Measurements from ENCODE around the gene KDM3A.
"Not testable (repeated sequence)": the region's sequence is repeated elsewhere in the genome, so short reads cannot be mapped to it uniquely, and the experiment has no call there.

The KDM3A gene

DNA sequence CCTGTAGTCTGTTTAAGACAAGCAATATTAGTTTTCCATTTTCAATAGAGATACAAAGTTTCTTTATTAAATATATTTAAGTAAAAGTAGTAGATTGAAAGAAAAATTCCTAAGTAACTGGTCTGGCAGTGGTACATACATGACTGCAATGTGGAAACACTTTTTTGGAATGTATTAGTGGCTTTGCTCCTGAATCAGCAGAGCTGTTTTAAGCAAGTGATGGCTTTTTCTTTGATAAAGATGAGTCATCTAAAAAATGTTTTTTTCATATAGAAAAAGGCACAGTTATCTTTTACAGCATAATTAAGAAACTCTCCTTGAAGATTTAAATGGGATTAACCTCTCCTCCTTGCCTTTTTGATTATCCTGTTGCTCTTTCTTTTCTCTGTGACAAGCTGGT, 34.9 kb downstream of the KDM3A start:
- no peak for DNase-seq (ENCODE audit: low read depth, low spot score)

DNA sequence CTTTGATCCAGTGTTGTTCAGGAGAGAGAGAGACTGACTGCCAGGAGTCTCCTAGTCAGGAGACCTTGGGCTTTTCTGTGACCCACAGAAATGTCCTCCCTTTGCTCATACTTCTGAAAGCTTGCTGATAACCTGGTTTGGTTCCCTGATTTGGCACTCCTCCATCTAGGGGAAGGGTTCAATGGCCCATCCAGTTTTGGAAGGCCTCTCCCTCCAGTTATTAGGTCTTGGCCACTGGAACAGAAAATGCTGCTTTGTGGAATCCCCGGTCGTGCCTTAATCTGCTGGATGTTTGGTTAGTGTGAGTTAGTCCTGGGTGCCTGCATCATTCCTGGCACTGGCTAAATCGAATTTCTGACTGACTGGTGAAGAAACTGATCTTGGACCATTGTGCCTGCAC, 35.7 kb downstream of the KDM3A start:
- no peak for DNase-seq (ENCODE audit: low read depth, low spot score)

DNA sequence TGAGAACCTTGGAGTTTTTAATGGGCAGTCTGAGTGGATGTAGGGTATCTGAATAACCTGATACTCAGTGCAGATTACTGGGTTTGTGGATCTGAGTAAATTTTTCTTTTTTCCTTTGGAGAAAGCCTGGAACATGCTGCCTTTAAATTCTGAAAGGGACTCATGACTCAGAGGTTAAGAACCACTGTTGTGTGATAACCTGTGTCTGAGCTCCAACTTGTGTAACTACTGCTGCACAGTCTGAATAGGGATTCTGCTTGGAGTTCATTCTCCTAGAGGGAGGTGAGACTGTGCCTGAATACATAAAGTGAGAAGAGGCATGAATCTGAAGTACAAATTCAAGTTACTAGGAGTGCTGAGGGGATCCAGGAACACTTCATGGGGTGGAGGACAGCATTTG, 36.2 kb downstream of the KDM3A start:
- DNase-seq (ENCODE audit: low read depth, low spot score): no peak

DNA sequence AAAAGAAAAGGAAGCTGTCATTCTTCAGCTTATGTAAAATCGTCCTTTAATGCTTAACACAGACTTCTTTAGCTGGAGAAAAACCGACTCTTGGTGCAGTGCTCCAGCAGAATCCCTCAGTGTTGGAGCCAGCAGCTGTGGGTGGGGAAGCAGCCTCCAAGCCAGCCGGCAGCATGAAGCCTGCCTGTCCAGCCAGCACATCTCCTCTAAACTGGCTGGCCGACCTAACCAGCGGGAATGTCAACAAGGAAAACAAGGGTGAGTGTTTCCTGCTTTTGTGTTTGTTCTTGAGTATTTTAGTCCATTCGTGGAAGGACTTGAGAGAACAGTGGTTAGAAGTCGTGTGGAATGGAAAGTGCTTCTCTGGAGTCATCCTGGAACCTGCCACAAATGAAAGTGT, 38.9 kb downstream of the KDM3A start:
- DNase-seq (ENCODE audit: low read depth, low spot score): no peak

DNA sequence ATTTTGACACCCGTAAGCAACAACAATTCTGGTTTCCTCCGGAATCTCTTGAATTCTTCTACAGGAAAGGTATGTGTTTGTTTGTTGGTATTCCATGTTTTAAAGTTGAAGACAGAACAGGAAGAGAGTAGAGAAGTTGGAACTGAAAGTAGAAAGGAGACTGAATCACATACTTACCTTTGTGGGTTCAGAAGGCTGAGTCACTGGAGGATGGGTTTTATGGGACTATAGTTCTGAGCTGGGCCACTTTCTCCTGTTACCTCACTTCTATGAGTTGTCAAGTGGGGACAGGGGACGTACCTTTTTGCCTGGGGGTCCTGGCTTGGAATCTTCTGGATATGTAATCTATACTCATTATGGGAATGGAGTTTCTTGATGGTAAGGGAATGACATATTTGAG, 40.9 kb downstream of the KDM3A start:
- DNase-seq (ENCODE audit: low read depth, low spot score): no peak

DNA sequence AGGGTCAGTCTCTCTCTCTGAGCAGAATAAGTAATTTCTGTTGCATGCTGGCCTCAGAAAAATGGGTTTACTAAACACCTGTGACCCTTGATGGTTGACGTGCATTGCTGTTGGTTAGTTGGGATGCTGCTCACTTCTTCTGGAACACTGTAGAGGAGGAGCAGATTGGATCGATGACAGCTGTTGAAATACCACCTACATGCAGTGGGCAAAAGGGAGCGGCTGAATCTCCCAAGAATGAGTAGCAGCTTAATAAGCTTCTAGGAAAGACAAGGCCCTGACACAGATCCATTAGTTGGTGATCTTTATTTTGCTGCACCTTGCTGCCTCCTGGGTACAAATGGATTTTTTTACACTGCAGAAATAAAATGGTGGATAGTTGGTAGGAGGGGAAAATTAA, 43.2 kb downstream of the KDM3A start:
- DNase-seq (ENCODE audit: low read depth, low spot score): no peak

DNA sequence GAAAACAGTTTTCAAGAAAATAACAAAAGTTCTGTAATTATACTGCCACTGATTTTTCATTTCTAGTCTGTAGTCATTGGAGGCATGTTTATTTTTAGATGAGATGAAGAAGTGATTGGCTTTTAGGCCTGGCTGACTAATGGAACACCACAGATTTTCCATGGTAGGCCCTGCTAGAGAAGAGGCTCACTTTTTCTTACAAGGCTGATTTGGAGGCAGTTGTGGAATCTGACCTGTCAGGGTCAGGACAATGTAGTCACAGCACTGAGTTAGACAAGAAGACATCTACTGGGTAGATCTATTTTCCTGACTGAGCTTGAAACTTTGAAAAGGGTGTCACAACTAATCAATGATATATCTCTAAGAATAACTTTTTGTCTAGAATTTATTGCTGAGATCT, 43.9 kb downstream of the KDM3A start:
- no peak for DNase-seq (ENCODE audit: low read depth, low spot score)

DNA sequence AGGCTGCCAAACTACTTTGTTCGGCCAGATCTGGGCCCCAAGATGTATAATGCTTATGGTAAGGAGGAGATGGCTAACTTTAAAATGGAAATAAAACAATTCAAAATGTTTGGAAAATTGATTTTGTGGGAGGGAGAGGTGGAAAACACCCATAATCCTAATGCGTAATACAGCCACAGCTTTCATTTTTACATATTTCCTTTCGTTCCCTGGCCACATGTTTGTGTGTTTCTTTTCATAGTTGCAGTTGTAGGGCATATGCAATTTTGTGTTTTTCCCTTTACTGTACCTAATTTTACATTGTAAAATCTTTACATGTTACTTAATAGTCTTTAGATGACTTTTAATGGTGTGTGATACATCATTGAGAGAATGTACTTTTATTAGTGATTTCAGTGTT, 44.6 kb downstream of the KDM3A start:
- DNase-seq (ENCODE audit: low read depth, low spot score): no peak

DNA sequence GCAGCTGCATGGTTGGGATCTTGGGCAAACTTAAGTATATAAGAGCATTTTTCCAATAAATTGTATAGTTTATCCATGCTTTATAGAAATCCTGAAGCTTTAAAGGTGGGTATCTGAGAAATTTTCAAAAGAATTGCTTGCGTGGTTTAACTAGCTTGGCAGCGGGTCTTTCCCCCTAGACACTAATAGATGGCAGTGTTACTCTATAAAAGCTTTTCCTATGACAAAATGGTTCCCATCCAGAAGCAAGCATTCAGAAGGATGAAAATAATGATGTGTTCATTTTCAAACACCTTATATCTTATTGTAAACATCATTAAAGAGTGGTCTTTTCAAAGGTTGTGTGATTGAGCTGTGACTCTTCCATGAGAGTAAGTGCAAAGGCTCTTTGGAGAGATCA, 45.9 kb downstream of the KDM3A start:
- no peak for DNase-seq (ENCODE audit: low read depth, low spot score)

DNA sequence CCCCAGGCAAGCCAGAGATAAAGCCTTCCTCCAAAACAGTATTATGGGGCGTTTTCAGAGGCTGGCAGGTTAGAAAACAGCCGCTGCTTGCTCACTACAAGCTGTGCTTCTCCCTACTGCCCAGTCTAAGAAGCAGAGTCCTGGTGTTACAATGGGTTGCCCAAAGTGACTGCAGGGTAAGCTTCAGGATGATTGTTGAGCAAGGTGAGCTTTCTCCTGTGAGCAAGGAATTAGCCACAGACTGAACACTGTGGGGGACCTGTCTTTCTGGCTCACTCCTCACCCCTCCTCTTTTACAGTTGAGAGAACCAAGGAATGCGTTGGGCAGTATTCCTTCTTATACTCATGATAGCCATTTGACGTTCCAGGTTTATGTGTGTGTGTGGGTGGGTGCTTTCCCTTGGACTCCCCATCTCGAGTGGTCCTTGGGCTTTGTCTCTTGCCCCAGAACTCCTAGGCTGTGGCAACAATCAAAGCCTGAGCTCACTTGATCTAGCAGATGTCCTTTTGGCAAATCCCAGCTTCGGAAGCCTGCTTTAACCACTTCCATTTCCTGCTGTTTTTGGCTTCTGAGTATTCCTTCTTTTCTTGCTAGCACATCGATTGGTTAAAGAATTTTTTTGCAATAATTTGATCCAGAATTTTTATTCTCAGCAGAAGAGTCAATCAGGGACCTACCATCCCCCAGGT, 47.5 kb downstream of the KDM3A start:
- DNase-seq (ENCODE audit: low read depth, low spot score): no peak

DNA sequence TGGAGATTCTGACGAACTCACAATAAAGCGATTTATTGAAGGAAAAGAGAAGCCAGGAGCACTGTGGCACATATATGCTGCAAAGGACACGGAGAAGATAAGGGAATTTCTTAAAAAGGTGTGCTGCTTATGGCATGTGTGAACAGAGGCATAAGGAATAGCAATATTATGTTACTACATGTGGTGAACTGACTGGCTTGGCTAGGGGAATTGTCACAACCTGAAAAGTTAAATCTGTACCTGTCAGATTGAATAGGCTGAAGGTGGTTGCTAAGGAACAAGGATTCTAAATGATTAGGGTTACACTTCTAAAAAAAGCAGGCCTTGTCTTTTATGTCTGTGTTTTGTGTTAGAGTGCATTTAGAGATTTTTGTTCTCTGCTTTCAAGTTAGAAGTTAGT, 48.4 kb downstream of the KDM3A start:
- DNase-seq (ENCODE audit: low read depth, low spot score): no peak

DNA sequence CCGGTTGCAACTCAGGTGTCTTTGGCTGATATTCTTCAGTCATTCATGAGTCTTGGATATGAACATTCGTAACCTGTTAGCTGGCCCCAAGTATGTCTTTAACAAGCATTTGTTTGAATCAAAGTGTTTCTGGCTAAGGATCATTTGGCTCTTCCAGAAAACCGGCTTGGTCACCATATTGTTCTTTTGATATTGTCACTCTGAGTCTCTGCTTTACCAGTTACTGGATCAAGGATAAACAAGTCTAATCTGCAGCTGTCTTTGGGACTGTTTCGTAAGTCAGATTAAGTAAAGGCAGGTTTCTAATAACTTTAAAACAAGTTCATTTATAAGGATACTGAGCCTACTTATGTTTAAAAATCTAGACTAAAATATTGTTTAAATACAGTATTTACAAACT, 49.1 kb downstream of the KDM3A start:
- no peak for DNase-seq (ENCODE audit: low read depth, low spot score)

DNA sequence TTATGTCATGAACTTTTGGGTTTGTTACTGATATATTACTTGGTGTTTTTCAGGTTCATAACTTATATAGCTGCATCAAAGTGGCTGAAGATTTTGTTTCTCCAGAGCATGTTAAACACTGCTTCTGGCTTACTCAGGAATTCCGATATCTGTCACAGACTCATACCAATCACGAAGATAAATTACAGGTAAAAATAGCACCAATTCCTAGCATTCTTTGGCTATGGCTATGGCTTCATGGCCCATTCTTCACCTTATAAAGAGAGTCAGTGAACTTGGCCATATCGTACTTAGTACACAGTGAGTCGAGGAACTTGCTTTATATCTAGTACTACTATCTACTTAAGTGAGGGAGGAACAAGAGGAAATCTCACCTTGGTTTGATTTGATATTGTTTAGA, 49.9 kb downstream of the KDM3A start:
- no peak for DNase-seq (ENCODE audit: low read depth, low spot score)

DNA sequence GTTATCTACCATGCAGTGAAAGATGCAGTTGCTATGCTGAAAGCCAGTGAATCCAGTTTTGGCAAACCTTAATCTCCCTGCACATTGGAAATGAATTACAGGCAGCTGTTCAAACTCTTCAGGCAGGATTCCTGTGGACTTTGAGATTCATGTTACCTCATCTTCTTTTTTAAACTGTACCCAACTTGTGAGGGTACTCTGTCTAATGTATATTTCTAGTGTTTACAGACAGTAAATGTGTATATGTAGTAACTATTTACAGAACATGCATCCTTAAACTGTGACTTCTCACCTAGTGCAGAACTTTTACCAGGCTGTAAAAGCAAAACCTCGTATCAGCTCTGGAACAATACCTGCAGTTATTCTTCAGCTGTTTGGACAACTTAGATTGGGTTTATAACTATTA, 50.9 kb downstream of the KDM3A start:
- DNase-seq (ENCODE audit: low read depth, low spot score): no peak

DNA sequence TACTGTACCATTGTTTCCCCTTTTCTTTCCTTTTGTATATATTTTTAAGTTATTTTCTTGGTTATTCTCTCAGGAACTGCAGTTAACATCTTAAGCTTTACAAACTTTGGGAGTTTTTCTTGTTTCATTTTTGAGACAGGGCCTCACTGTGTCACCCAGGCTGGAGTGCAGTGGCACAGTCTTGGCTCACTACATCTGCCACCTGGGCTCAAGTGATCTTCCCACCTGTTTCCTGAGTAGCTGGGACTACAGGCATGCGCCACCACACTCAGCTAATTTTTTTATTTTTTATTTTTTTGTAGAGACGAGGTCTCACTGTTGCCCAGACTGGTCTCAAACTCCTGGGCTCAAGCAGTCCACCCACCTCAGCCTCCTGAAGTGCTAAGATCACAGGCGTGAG, 55.2 kb downstream of the KDM3A start:
- not testable (repeated sequence) for DNase-seq (ENCODE audit: low read depth, low spot score)

DNA sequence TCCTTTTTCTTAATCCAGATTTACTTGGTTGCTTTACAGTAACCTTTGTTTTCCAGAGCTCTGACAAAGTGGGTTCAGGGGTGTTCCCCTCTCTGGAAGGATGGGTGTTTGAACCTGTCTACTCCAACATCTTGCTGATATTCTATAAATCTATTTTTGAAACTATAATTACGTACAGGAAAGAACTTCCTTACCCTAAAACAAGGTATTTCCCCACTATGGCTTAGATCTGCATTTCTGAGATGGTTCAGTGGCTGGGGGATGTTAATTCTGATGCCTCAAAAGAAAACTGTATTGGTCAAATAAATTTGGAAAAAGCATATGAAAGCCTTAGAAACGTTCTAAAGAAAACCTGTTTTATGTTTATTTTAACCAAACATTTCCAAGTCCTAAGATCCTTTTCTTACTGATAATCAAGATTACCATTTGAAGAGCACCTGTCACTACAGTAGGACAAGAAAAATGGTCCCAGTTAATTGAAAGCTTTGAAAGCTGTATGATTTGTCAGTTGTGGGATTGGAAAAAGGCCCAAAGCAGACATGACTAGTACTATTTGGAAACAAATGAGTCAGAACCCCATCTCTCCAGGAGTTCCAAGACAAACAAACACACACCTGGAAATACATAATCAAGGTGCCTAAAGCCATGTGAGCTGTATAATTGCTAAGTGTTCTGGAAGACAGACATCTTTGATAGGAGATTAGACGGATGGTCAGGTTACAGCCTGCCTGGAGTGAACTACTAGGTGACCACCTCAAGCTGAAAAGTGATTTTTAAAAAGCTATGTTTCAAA, 57.5 kb downstream of the KDM3A start:
- no peak for DNase-seq (ENCODE audit: low read depth, low spot score)

DNA sequence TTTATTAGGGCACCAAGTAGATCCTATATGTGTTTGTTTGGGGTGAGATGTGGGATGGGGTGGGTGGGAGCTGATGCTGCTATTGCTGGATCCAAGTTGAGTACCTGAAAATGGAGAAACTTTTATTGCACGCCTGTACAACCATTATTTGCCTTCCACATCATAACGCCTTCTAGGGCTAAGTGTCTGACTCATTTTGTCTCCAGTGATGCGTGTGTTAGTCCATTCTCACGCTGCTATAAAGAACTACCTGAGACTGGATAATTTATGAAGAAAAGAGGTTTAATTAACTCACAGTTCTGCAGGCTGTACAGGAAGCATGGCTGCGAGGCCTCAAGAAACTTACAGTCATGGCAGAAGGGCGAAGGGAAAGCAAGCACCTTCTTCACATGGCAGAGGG, 58.2 kb downstream of the KDM3A start:
- no peak for DNase-seq (ENCODE audit: low read depth, low spot score)

DNA sequence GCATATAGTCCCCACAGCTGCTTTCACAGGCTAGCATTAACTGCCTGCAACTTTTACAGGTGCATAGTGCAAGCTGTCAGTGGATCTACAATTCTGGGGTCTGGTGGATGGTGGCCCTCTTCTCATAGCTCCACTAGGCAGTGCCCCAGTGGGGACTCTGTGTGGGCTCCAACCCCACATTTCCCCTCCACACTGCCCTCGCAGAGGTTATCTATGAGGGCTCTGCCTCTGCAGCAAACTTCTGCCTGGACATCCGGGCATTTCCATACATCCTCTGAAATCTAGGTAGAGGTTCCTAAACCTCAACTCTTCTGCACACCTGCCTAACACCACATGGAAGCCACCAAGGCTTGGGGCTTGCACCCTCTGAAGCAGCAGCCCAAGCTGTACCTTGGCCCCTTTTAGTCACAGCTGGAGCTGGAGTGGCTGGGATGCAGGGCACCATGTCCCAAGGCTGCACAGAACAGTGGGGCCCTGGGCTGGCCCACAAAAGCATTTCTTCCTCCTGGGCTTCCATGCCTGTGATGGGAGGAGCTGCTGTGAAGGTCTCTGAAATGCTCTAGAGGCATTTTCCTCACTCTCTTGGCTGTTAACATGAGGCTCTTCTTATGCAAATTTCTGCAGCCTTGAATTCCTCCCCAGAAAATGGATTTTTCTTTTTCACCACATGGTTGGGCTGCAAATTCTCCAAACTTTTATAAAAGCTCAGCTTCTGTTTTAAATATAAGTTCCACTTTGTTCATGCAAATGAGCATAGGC, 59.3 kb downstream of the KDM3A start:
- DNase-seq (ENCODE audit: low read depth, low spot score): no peak

DNA sequence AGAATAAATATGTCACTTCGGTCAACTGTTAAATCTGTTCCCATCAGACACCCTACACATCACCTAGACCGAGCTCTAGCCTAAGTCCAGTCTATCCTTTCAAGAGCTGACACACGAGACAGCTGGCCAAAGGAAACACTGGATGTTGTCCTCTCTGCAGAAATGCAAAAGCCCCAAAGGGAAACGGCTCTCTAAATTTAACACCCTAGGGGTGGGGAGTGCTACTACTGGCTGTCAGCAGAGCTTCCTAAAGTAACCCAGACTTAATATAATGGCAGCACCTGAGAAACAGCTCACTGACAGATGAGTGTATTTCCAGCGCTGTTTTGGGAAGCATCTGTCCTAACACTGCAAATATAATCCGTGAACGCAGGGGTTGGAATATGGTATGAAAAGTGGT, 66.4 kb downstream of the KDM3A start:
- DNase-seq (ENCODE audit: low read depth, low spot score): no peak

DNA sequence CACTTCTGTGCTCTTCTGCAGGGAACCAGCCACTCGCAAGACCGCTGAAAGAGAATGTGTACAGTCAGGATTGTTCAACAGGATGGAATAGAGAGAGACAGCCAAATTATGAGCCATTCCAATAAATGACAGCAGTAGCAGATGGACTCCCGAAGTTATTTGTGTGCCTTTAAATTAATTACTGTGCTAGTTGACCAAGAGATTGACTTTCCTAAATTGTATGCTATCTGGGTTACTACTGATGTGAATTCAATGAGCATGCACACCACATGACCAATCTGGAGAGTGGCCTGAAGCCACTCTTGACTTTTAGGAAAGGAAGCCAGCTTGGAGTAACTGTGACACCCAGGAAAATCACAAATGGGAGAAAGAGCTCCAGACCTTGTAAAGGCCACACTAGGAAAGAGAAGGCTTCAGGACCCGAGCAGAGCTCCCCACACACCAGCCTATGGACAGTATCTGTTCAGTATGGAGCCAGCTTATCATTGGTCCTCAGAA, 69.3 kb downstream of the KDM3A start:
- no peak for DNase-seq (ENCODE audit: low read depth, low spot score)

DNA sequence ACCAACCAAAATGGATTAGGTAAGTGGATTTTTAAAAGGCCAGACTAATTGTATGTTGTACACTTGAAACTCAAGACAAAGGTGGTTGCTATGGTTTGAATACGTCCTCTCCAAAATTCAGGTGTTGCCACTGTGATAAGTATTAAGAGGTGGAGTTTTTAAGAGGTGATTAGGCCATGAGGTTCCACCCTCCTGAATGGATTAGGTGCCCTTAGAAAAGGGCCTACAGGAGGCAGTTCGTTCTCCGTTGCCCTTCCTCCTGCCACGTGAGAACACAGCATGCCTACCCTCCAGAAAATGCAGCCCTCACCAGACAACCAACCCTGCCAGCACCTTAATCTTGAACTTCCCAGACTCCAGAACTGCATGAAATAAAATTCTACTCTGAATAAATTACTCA, 70.9 kb downstream of the KDM3A start:
- no peak for DNase-seq (ENCODE audit: low read depth, low spot score)

DNA sequence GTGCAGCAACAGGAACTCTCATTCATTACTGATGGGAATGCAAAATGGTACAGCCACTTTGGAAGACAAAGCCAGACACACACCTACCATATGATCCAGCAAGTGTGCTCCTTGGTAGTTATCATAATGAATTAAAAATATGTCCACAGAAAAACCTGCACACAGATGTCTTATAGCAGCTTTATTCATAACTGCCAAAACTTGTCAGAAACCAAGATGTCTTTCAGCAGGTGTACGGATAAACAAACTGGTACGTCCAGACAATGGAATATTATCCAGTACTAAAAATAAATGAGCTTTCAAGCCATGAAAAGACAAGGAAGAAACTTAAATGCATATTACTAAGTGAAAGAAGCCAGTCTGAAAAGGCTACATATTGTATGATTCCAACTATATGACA, 71.7 kb downstream of the KDM3A start:
- no peak for DNase-seq (ENCODE audit: low read depth, low spot score)
